ENCODE measurements around the gene ZRANB2.

GRCh38 chr1:71053146-71053545, 27.7 kb downstream of the ZRANB2 start:
- TF ChIP-seq CTCF (IDR thresholded peaks at IDR 0.05): no peak
- TF ChIP-seq POLR2A (IDR thresholded peaks at IDR 0.05): no peak
